A549 (cell line): ENCODE results near the gene FST. TPM values are rescaled to one million over a fixed set of nuclear protein-coding genes. Genes with fewer than 3 reads are reported as not detected.

Experiments
- ATAC-seq, 2 experiments: fragments of 200-7000 bp in 1 of 2; fragments of >200 bp in 1 of 2; cut with Nextera tagmentation in 1 of 2; cut with Tn5 transposase in 1 of 2; 3 replicates each; pipeline versions ENCODE4 v1.8.0 to v1.9.1; 2018 to 2020; ENCODE audit warnings: mild to moderate bottlenecking in 1 of 2, moderate library complexity in 1 of 2
- CTCF ChIA-PET: fragments of 300-600 bp; sonication (Branson Sonifier 250); formaldehyde crosslinking; extraction: SDS; loops from one replicate; lab custom pipeline; 2021; ENCODE audit warnings: antibody characterized with exemption, inconsistent platforms; lab: Yijun Ruan, JAX
- POLR2A ChIA-PET: fragments of 350-600 bp; formaldehyde crosslinking; extraction: SDS; loops from one replicate; lab custom pipeline; 2021; ENCODE audit warnings: antibody characterized with exemption, inconsistent platforms; lab: Yijun Ruan, JAX
- DNase-seq, 2 experiments: peaks; one replicate each; pipeline versions ENCODE4 v3.0.0 to v3.0.0-alpha.2; 2011 to 2016; ENCODE audit warnings: low read depth in 1 of 2, low spot score in 1 of 2
- FAIRE-seq: peaks from 2 replicates; lab custom pipeline; 2011; peaks lifted over from hg19 to GRCh38; lab: Jason Lieb, UNC
- H3K27ac ChIP-seq, 2 experiments: fragments of >200 bp; sonication (Bioruptor Twin); formaldehyde crosslinking; 3 replicates each; pipeline ENCODE4 v1.5.1; 2016 to 2017
- H3K4me1 ChIP-seq: fragments of >200 bp; sonication (Bioruptor Twin); formaldehyde crosslinking; 3 replicates; pipeline ENCODE4 v1.6.1; 2016
- H3K4me2 ChIP-seq: fragments of >200 bp; sonication (Bioruptor Twin); formaldehyde crosslinking; 3 replicates; pipeline ENCODE4 v1.6.1; 2016
- H3K4me3 ChIP-seq: fragments of >200 bp; sonication (Bioruptor Twin); formaldehyde crosslinking; 3 replicates; pipeline ENCODE4 v1.5.1; 2016
- H3K9me3 ChIP-seq: fragments of >200 bp; sonication (Bioruptor Twin); formaldehyde crosslinking; 3 replicates; pipeline ENCODE4 v1.6.1; 2016
- ATOH8 ChIP-seq: fragments of 250-450 bp; sonication (Bioruptor Pico); IDR thresholded peaks from 2 replicates; pipeline ENCODE4 v1.5.0; 2020; ENCODE audit warnings: low read depth, mild to moderate bottlenecking, moderate library complexity
- BCL3 ChIP-seq: fragments of >200 bp; sonication (Bioruptor Twin); formaldehyde crosslinking; IDR thresholded peaks from 3 replicates; pipeline ENCODE4 v1.6.1; 2016
- CBX2 ChIP-seq: fragments of 200-600 bp; sonication (generic); IDR thresholded peaks from 2 replicates; pipeline ENCODE4 v1.6.1; 2016; ENCODE audit warnings: low read depth, mild to moderate bottlenecking, borderline replicate concordance
- CHD2 ChIP-seq: fragments of 150-350 bp; IDR thresholded peaks from 2 replicates; pipeline ENCODE4 v1.6.1; 2014; ENCODE audit warnings: low read length; ENCODE audit not compliant: partially characterized antibody
- EHF ChIP-seq: fragments of 250-450 bp; sonication (Bioruptor Pico); IDR thresholded peaks from 2 replicates; pipeline ENCODE4 v1.5.0; 2020; ENCODE audit warnings: mild to moderate bottlenecking
- ESRRA ChIP-seq: fragments of 150-350 bp; IDR thresholded peaks from 2 replicates; pipeline ENCODE4 v1.6.1; 2014; ENCODE audit warnings: mild to moderate bottlenecking, low read length, borderline replicate concordance
- FOSB ChIP-seq: fragments of 250-450 bp; sonication (Bioruptor Pico); IDR thresholded peaks from 2 replicates; pipeline ENCODE4 v1.5.0; 2020; ENCODE audit warnings: mild to moderate bottlenecking, moderate library complexity
- FOXS1 ChIP-seq: fragments of 250-450 bp; sonication (Bioruptor Pico); IDR thresholded peaks from 2 replicates; pipeline ENCODE4 v1.5.0; 2020; ENCODE audit warnings: mild to moderate bottlenecking, moderate library complexity
- GATA3 ChIP-seq: IDR thresholded peaks from 2 replicates; pipeline ENCODE4 v1.6.1; 2012; ENCODE audit warnings: borderline replicate concordance
- HDAC2 ChIP-seq: fragments of 200-600 bp; sonication (generic); IDR thresholded peaks from 2 replicates; pipeline ENCODE4 v1.6.1; 2016
- HEYL ChIP-seq: fragments of 250-450 bp; sonication (Bioruptor Pico); IDR thresholded peaks from 2 replicates; pipeline ENCODE4 v1.8.0; 2021; ENCODE audit warnings: mild to moderate bottlenecking, moderate library complexity
- HOXA7 ChIP-seq: fragments of 250-450 bp; sonication (Bioruptor Pico); IDR thresholded peaks from 2 replicates; pipeline ENCODE4 v1.5.0; 2020; ENCODE audit warnings: mild to moderate bottlenecking, moderate library complexity
- HOXB5 ChIP-seq: fragments of 250-450 bp; sonication (Bioruptor Pico); IDR thresholded peaks from 2 replicates; pipeline ENCODE4 v1.5.0; 2020; ENCODE audit warnings: mild to moderate bottlenecking, moderate library complexity
- KDM5A ChIP-seq: fragments of 200-600 bp; sonication (generic); IDR thresholded peaks from 2 replicates; pipeline ENCODE4 v1.6.1; 2016; ENCODE audit warnings: antibody characterized with exemption, mild to moderate bottlenecking
- MAFK ChIP-seq: fragments of 450-650 bp; IDR thresholded peaks from 2 replicates; pipeline ENCODE4 v1.6.1; 2014; ENCODE audit not compliant: partially characterized antibody
- RNF2 ChIP-seq: fragments of 200-600 bp; sonication (generic); IDR thresholded peaks from 2 replicates; pipeline ENCODE4 v1.6.1; 2016; ENCODE audit warnings: low read depth, mild to moderate bottlenecking, antibody characterized with exemption, moderate library complexity, borderline replicate concordance
- TP53 ChIP-seq: fragments of 250-450 bp; sonication (Bioruptor Pico); IDR thresholded peaks from 2 replicates; pipeline ENCODE4 v1.5.0; 2021; ENCODE audit warnings: mild to moderate bottlenecking, moderate library complexity
- ZC3H11A ChIP-seq: fragments of 450-650 bp; IDR thresholded peaks from 2 replicates; pipeline ENCODE4 v1.6.1; 2014; ENCODE audit warnings: antibody characterized with exemption, mild to moderate bottlenecking
- ZSCAN20 ChIP-seq: fragments of 250-450 bp; sonication (Bioruptor Pico); IDR thresholded peaks from 2 replicates; pipeline ENCODE4 v1.8.0; 2022; ENCODE audit warnings: mild to moderate bottlenecking, moderate library complexity
- WGBS: methylation state at CpG from one replicate; pipeline ENCODE4 v1.1.6; 2017; ENCODE audit errors: missing lambda C conversion rate; 5-methylcytosine and 5-hydroxymethylcytosine counted together
- polyA plus RNA-seq, 4 experiments: library from polyadenylated mRNA; depleted of rRNA in 3 of 4; stranded (reverse); fragments of >200 nt; fragmentation: RNase III in 1 of 4; extraction: RNeasy Plus Mini Kit Qiagen cat#74134 plus additional on column Dnase treatment in 1 of 4; gene quantifications; 2 replicates in 3 of 4; 3 replicates in 1 of 4; pipeline ENCODE4 v1.2.3, GENCODE V29; 2011 to 2017

Gene FST
- polyA plus RNA-seq, 2 of the 4 experiments (the other 2 are of a cell fraction), result 3.8 to 10.1 TPM

- TF ChIP-seq ZSCAN20 (CRISPR knock-in tag), result no peak
- no peak for TF ChIP-seq BCL3
- no peak for TF ChIP-seq HDAC2
- no peak for TF ChIP-seq ZC3H11A
- no peak for TF ChIP-seq CHD2
- no peak for TF ChIP-seq TP53 (CRISPR knock-in tag)
- no peak for TF ChIP-seq ESRRA
- no peak for TF ChIP-seq HEYL (CRISPR knock-in tag)
- TF ChIP-seq RNF2, result no peak
- TF ChIP-seq EHF (CRISPR knock-in tag), result no peak
- no peak overlapping the region for H3K27ac ChIP-seq
- no peak for ATAC-seq
- H3K9me3 ChIP-seq, result no peaks in the 10 kb centered on the region
- POLR2A ChIA-PET, result no interaction called here
- H3K4me1 ChIP-seq, result no peaks in the 10 kb centered on the region
- H3K4me3 ChIP-seq, result no peak overlapping the region
- no peak for FAIRE-seq
- no peak overlapping the region for H3K4me2 ChIP-seq
- CTCF ChIA-PET, result interaction anchor here (0.9 to 1.9 kb wide), 2 partner anchors 137 to 278 kb away, joined by 3 to 5 read pairs; no protein-coding TSS in a partner anchor
- WGBS, result 89% methylated on average over 1 of the region's 1 CpG
- DNase-seq, result no peak
Observed at GRCh38 chr5:53448851-53449250, 31.6 kb upstream of the FST start.

GRCh38 chr5:53453898-53454718, 26.3 kb upstream of the FST start:
- Histone ChIP-seq H3K4me2 (no peak overlapping the region), H3K4me1 (no peaks in the 10 kb centered on the region), H3K4me3 (no peak overlapping the region), H3K27ac (no peak overlapping the region), H3K9me3 (no peaks in the 10 kb centered on the region)
- POLR2A ChIA-PET, result no interaction called here
- no peak for ATAC-seq
- FAIRE-seq, result no peak
- CTCF ChIA-PET, result interaction anchor here (0.6 kb wide), 3 partner anchors 8 to 682 kb away, joined by 3 to 4 read pairs (median 3); no protein-coding TSS in a partner anchor
- TF ChIP-seq FOSB, result no peak
- TF ChIP-seq HOXB5 (CRISPR knock-in tag), result no peak
- 0% methylated on average over 1 of the region's 1 CpG for WGBS
- no peak for DNase-seq

GRCh38 chr5:53454719-53455000, 25.8 kb upstream of the FST start:
- TF ChIP-seq KDM5A, result no peak
- no peak for FAIRE-seq
- CTCF ChIA-PET, result interaction anchor here (0.6 kb wide), 2 partner anchors 9 to 682 kb away, joined by 3 to 4 read pairs; no protein-coding TSS in a partner anchor
- POLR2A ChIA-PET, result no interaction called here
- ATAC-seq, result no peak
- Histone ChIP-seq H3K4me2 (no peak overlapping the region), H3K9me3 (no peaks in the 10 kb centered on the region), H3K4me1 (no peaks in the 10 kb centered on the region), H3K4me3 (no peak overlapping the region), H3K27ac (no peak overlapping the region)
- WGBS, result 81% methylated on average over 1 of the region's 1 CpG
- DNase-seq, result no peak

GRCh38 chr5:53456366-53456765, 24.1 kb upstream of the FST start:
- POLR2A ChIA-PET, result no interaction called here
- DNase-seq (no peak), FAIRE-seq (no peak), ATAC-seq (no peak)
- H3K27ac ChIP-seq, result no peak overlapping the region
- H3K9me3 ChIP-seq, result no peaks in the 10 kb centered on the region
- H3K4me2 ChIP-seq, result no peak overlapping the region
- WGBS, result 36% methylated on average over 2 of the region's 2 CpGs
- TF ChIP-seq EHF (CRISPR knock-in tag) (no peak), GATA3 (no peak), RNF2 (no peak), FOXS1 (CRISPR knock-in tag) (no peak), ESRRA (no peak), CBX2 (no peak), ATOH8 (CRISPR knock-in tag) (no peak), MAFK (no peak), HOXA7 (CRISPR knock-in tag) (no peak)
- CTCF ChIA-PET, result no interaction called here
- H3K4me3 ChIP-seq, result no peak overlapping the region
- no peaks in the 10 kb centered on the region for H3K4me1 ChIP-seq
